Esophagus muscularis mucosa (tissue), 4 donors: ENCODE results near the gene ARID3A. TPM values are rescaled to one million over a fixed set of nuclear protein-coding genes. Genes with fewer than 3 reads are reported as not detected.
"Not testable (repeated sequence)": the region's sequence is repeated elsewhere in the genome, so short reads cannot be mapped to it uniquely, and the experiment has no call there.

Experiments used
- DNase-seq: peaks from one replicate; pipeline ENCODE4 v3.0.0-alpha.2; 2017; ENCODE audit errors: extremely low spot score
- H3K27ac ChIP-seq, 4 donors: fragments of 200-600 bp; sonication (generic); replicated peaks in 1 of 4; 1 replicate in 3 of 4; 2 replicates in 1 of 4; pipeline ENCODE4 v1.5.1; 2016 to 2019; ENCODE audit warnings: mild to moderate bottlenecking in 1 of 4
- H3K27me3 ChIP-seq, 4 donors: fragments of 200-600 bp; sonication (generic); one replicate each; pipeline versions ENCODE4 v1.5.1 to v1.6.0; 2016 to 2019
- H3K36me3 ChIP-seq, 4 donors: fragments of 200-600 bp; sonication (generic); one replicate each; pipeline ENCODE4 v1.5.1; 2016 to 2019
- H3K4me1 ChIP-seq, 4 donors: fragments of 200-600 bp; sonication (generic); one replicate each; pipeline ENCODE4 v1.5.1; 2016 to 2019
- H3K4me3 ChIP-seq, 4 donors: fragments of 200-600 bp; sonication (generic); 1 replicate in 2 of 4; 2 replicates in 2 of 4; pipeline ENCODE4 v1.5.1; 2016 to 2019; ENCODE audit warnings: mild to moderate bottlenecking in 4 of 4, moderate library complexity in 1 of 4
- H3K9me3 ChIP-seq, 4 donors: fragments of 200-600 bp; sonication (generic); 1 replicate in 3 of 4; 2 replicates in 1 of 4; pipeline ENCODE4 v1.5.1; 2016 to 2019
- EP300 ChIP-seq: sonication (generic); formaldehyde crosslinking; IDR thresholded peaks from one replicate; pipeline ENCODE4 v1.6.1; 2017; ENCODE audit warnings: antibody characterized with exemption
- POLR2A ChIP-seq: fragments of 450-650 bp; IDR thresholded peaks from one replicate; pipeline ENCODE4 v1.6.1; 2017; ENCODE audit warnings: antibody characterized with exemption, moderate library complexity, mild to moderate bottlenecking, low read depth
- POLR2AphosphoS5 ChIP-seq, 2 donors: sonication (generic); formaldehyde crosslinking; IDR thresholded peaks; one replicate each; pipeline ENCODE4 v1.6.1; 2017; ENCODE audit warnings: antibody characterized with exemption in 2 of 2
- WGBS: methylation state at CpG from one replicate; pipeline ENCODE4 v1.1.5; 2018; 5-methylcytosine and 5-hydroxymethylcytosine counted together
- intact Hi-C: fragments of 100-400 bp; cut with DNase I; formaldehyde crosslinking; loops from one replicate; pipeline ENCODE4 v1.15.1; 2023
- total RNA-seq, 4 donors: library from RNA; depleted of rRNA; stranded (reverse); fragments of >200 nt; gene quantifications; one replicate each; pipeline versions ENCODE4 v1.1.0 to v1.2.1, GENCODE V29; 2016
- TF ChIP-seq, protein P1 (sequence below), 3 experiments: fragments of 200-600 bp in 2 of 3; fragments of 450-650 bp in 1 of 3; sonication (generic) in 2 of 3; IDR thresholded peaks; one replicate each; pipeline ENCODE4 v1.5.1; 2017 to 2019; ENCODE audit warnings: antibody characterized with exemption in 3 of 3, mild to moderate bottlenecking in 2 of 3, moderate library complexity in 1 of 3

Gene ARID3A
- total RNA-seq, 4 donors from 2014 or later = 2.9 to 8.4 (median 5.0) TPM

DNA sequence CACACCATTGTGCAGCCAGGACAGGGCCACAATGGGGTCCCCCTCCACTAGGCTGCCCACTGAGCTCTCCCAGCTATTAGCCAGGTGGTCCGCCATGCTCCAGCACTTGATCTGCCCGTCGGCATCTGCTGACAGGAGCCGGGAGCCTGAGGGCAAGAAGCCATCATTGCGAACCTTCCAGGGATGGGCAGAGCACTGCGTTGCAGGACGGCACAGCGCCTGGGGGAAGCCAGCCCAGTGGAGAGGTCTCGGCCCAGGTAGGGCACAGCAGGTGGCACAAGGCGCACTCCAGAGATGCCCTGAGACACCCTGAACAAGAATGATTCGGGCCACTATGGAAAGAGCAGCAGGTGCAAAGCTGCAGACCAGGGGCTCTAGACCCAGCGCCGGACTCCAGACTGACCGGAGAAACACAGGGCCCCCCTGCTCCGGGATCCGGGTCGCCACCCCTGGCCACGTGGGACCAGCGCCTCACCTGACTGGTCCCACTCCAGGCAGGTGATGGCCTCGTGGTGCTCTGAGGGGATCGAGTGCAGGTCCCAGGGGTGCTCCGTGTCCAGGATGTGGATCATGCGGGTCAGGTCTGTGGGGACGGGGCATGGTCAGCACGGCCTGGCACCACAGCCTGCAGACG, 36.1 kb upstream of the ARID3A start:
- peaks cover 5 to 31% (median 19%) of the 10 kb centered on the region in 4 donors for H3K4me1 ChIP-seq
- DNase-seq = no peak
- H3K27me3 ChIP-seq = no peaks in the 10 kb centered on the region
- no peaks in the 10 kb centered on the region for H3K9me3 ChIP-seq
- WGBS = 95% methylated on average over 12 of the region's 26 CpGs
- H3K27ac ChIP-seq = no peak overlapping the region
- peaks cover 29 to 62% (median 56%) of the 10 kb centered on the region in 4 donors for H3K36me3 ChIP-seq
- TF ChIP-seq POLR2AphosphoS5 (IDR thresholded peaks at IDR 0.05) (no peak), EP300 (no peak), POLR2A (no peak)
- TF ChIP-seq, protein P1, sequence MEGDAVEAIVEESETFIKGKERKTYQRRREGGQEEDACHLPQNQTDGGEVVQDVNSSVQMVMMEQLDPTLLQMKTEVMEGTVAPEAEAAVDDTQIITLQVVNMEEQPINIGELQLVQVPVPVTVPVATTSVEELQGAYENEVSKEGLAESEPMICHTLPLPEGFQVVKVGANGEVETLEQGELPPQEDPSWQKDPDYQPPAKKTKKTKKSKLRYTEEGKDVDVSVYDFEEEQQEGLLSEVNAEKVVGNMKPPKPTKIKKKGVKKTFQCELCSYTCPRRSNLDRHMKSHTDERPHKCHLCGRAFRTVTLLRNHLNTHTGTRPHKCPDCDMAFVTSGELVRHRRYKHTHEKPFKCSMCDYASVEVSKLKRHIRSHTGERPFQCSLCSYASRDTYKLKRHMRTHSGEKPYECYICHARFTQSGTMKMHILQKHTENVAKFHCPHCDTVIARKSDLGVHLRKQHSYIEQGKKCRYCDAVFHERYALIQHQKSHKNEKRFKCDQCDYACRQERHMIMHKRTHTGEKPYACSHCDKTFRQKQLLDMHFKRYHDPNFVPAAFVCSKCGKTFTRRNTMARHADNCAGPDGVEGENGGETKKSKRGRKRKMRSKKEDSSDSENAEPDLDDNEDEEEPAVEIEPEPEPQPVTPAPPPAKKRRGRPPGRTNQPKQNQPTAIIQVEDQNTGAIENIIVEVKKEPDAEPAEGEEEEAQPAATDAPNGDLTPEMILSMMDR (IDR thresholded peaks at IDR 0.05) = no peak
- no peak overlapping the region for H3K4me3 ChIP-seq
- intact Hi-C loops = no loop called here

DNA sequence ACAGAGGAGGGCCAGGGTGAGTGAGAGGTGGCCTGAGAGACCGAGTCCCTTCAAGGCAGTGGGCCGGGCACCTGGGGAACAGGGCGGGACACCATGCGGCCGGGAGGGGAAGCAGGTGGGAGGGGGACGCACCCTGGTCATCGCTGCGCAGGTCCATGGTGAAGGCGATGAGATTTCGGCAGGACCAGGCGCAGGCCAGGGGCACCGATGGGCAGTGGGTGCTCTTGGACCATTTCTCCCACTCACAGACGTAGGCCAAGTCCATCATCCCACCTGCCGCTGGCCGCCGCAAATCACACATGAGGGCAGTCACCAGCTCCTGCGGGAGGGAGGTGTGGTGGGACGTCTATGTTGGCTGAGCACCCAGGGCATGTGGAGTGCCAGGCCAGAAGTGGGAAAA, 35.0 kb upstream of the ARID3A start:
- H3K4me3 ChIP-seq = no peak overlapping the region
- peak overlapping the region in 1 of 4 donors; percentile 6 for H3K27ac ChIP-seq
- peaks cover 5 to 31% (median 19%) of the 10 kb centered on the region in 4 donors for H3K4me1 ChIP-seq
- no peaks in the 10 kb centered on the region for H3K27me3 ChIP-seq
- no peaks in the 10 kb centered on the region for H3K9me3 ChIP-seq
- intact Hi-C loops = no loop called here
- 96% methylated on average over 14 of the region's 18 CpGs for WGBS
- H3K36me3 ChIP-seq = peaks cover 23 to 51% (median 45%) of the 10 kb centered on the region in 4 donors
- TF ChIP-seq EP300 (no peak), POLR2A (no peak)
- DNase-seq = no peak

DNA sequence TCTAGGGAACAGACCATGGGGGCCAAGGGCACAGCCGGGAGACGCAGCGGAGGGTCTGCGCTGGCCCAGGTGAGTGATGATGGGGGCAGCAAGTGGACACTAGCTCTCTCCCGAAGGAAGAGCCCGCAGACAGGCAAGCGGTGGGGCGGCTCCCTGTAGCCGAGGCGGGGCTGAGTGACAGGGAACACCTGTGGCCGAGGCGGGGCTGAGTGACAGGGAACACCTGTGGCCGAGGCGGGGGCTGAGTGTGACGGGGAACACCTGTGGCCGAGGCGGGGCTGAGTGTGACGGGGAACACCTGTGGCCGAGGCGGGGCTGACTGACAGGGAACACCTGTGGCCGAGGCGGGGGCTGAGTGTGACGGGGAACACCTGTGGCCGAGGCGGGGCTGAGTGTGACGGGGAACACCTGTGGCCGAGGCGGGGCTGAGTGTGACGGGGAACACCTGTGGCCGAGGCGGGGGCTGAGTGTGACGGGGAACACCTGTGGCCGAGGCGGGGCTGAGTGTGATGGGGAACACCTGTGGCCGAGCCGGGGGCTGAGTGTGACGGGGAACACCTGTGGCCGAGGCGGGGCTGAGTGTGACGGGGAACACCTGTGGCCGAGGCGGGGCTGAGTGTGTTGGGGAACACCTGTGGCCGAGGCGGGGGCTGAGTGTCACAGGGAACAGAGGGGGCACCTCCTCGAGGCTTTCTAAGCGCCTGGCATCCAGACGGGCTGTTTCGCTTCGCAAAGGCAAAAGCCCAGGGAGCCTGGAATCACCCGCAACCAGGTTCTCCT, 34.2 kb upstream of the ARID3A start:
- Histone ChIP-seq H3K36me3 (peaks cover 15 to 47% (median 38%) of the 10 kb centered on the region in 4 donors), H3K27ac (peak overlapping the region; percentile 89 to 94 (median 92)), H3K4me1 (peaks cover 5 to 31% (median 19%) of the 10 kb centered on the region in 4 donors), H3K4me3 (peak overlapping the region; percentile 83 to 100 (median 90))
- DNase-seq, H3K27me3 ChIP-seq, H3K9me3 ChIP-seq, intact Hi-C loops: not testable (repeated sequence)
- WGBS = 47% methylated on average over 32 of the region's 50 CpGs

DNA sequence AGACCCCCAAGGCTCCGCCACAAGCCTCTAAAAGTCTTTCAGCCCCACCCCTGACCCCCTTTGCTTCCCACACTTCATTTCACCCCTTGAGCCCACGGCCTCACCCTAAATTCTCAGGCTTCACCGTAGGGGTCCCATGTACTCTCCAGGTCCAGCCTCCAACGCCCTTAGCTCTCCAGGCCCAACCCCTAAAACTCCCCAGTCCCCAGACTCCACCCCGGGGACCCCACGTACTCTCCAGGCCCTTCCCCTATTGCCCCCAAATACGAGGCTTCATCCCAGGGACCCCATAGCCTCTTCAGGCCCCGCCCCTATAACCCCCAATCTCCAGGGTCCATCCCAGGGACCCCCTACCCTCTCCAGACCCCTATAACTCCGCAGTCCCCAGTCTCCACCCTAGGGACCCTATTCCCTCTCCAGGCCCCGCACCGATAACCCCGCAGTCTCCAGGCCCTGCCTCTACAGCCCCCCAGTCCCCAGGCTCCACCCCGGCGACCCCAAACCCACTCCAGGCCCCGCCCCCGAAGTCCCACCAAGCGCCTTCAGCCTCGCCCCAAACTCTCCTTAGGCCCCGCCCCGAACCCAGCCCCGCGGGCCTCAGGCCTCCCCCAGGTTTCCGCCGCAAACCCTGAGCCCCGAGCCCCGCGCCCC, 33.5 kb upstream of the ARID3A start:
- peaks cover 5 to 31% (median 19%) of the 10 kb centered on the region in 4 donors for H3K4me1 ChIP-seq
- 7% methylated on average over 15 of the region's 27 CpGs for WGBS
- intact Hi-C loops = no loop called here

DNA sequence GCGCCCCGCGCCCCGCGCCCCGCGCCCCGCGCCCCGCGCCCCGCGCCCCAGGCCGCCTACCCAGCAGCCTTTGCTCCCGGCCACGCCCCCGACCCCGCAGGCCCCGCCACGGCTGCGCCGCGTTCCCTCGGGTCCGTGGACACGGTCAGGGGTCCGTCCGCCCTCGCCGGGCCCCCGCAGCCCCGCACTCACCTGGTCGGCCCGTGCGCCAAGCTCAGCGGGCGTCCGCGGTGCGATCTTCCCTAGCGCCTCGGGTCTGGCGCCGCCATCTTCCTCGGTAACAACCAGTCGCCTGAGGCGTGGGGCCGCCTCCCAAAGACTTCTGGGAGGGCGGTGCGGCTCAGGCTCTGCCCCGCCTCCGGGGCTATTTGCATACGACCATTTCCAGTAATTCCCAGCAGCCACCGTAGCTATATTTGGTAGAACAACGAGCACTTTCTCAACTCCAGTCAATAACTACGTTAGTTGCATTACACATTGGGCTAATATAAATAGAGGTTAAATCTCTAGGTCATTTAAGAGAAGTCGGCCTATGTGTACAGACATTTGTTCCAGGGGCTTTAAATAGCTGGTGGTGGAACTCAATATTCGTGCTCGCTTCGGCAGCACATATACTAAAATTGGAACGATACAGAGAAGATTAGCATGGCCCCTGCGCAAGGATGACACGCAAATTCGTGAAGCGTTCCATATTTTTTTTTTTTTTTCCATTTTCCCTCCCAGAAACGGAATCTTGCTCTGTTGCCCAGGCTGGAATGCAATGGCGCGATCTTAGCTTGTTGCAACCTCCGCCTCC, 32.7 kb upstream of the ARID3A start, which contains the start of the genes MED16 and RNU6-9:
Gene MED16 (minus strand): TSS at position 294 of the 796 bp plus-strand sequence. CDS start 2,056 bp downstream, outside the sequence.
Gene RNU6-9 (plus strand): TSS at position 591 of the 796 bp plus-strand sequence.
- Histone ChIP-seq H3K4me3 (peak within 1 kb of the TSS; percentile 83 to 100 (median 90)), H3K27ac (peak within 1 kb of the TSS; percentile 89 to 94 (median 92)), H3K4me1 (peaks cover 5 to 31% (median 19%) of the 10 kb centered on the region in 4 donors), H3K27me3 (no peaks in the 10 kb centered on the region), H3K36me3 (peaks cover 20 to 45% (median 36%) of the 10 kb centered on the region in 4 donors), H3K9me3 (no peaks in the 10 kb centered on the region)
- DNase-seq = peak; percentile 98
- peak; percentile 79 to 83 for TF ChIP-seq POLR2AphosphoS5 (IDR thresholded peaks at IDR 0.05)
- TF ChIP-seq, protein P1 (IDR thresholded peaks at IDR 0.05) = no peak
- no peak for TF ChIP-seq POLR2A
- 1% methylated on average over 21 of the region's 69 CpGs for WGBS
- intact Hi-C loops = no loop called here

More for the DNA sequence above, 33.5 kb upstream of the ARID3A start:
- peak overlapping the region; percentile 89 to 94 (median 92) for H3K27ac ChIP-seq
- DNase-seq = no peak
- H3K9me3 ChIP-seq = no peaks in the 10 kb centered on the region
- TF ChIP-seq EP300 = no peak
- no peak for TF ChIP-seq POLR2AphosphoS5 (IDR thresholded peaks at IDR 0.05)
- TF ChIP-seq POLR2A = no peak
- TF ChIP-seq, protein P1 (IDR thresholded peaks at IDR 0.05) = no peak
- peak overlapping the region; percentile 83 to 100 (median 90) for H3K4me3 ChIP-seq
- peaks cover 20 to 47% (median 40%) of the 10 kb centered on the region in 4 donors for H3K36me3 ChIP-seq
- no peaks in the 10 kb centered on the region for H3K27me3 ChIP-seq
